ENCODE data around the gene HAVCR1. TPM values are rescaled to one million over a fixed set of nuclear protein-coding genes. Genes with fewer than 3 reads are reported as not detected.
"Not testable (repeated sequence)": the region's sequence is repeated elsewhere in the genome, so short reads cannot be mapped to it uniquely, and the experiment has no call there.

Gene HAVCR1
- total RNA-seq, 1 experiment from 2014 or later, result not detected

GRCh38 chr5:157020002-157020401 is 38.9 kb downstream of the HAVCR1 start:
- in situ Hi-C loops (cut with HindIII; ENCODE audit: low sequenced_read_pairs), result no loop called here
- no peak for DNase-seq (ENCODE audit: low spot score)

- DNase-seq (ENCODE audit: low spot score); in situ Hi-C loops (cut with HindIII; ENCODE audit: low sequenced_read_pairs): not testable (repeated sequence)
Measured at GRCh38 chr5:157014143-157014542, 44.8 kb downstream of the HAVCR1 start.

GRCh38 chr5:157006262-157006661 is 52.7 kb downstream of the HAVCR1 start:
- DNase-seq (ENCODE audit: low spot score), result no peak
- in situ Hi-C loops (cut with HindIII; ENCODE audit: low sequenced_read_pairs), result no loop called here

- in situ Hi-C loops (cut with HindIII; ENCODE audit: low sequenced_read_pairs), result no loop called here
- DNase-seq (ENCODE audit: low spot score), result no peak
Measured at GRCh38 chr5:157004893-157005551, 53.9 kb downstream of the HAVCR1 start.

GRCh38 chr5:156991714-156992113 is 67.2 kb downstream of the HAVCR1 start:
- DNase-seq (ENCODE audit: low spot score), result no peak
- in situ Hi-C loops (cut with HindIII; ENCODE audit: low sequenced_read_pairs), result no loop called here

- no peak for DNase-seq (ENCODE audit: low spot score)
- in situ Hi-C loops (cut with HindIII; ENCODE audit: low sequenced_read_pairs), result no loop called here
Measured at GRCh38 chr5:156984064-156984463, 74.9 kb downstream of the HAVCR1 start.

GRCh38 chr5:156981481-156981880 is 77.4 kb downstream of the HAVCR1 start:
- in situ Hi-C loops (cut with HindIII; ENCODE audit: low sequenced_read_pairs), result no loop called here
- no peak for DNase-seq (ENCODE audit: low spot score)

Other genes starting within 250 kb of the HAVCR1 start
- 0.31 and 0.41 TPM in 2 replicates for gene PPP1R2B, start 208.8 kb downstream of the HAVCR1 start, total RNA-seq (2014; rRNA removed; shearing (Covaris generic))
- not detected in 2 replicates for gene TIMD4, start 95.9 kb downstream of the HAVCR1 start, total RNA-seq (2014; rRNA removed; shearing (Covaris generic))
- gene HAVCR2, start 49.9 kb upstream of the HAVCR1 start, total RNA-seq (2014; rRNA removed; shearing (Covaris generic)), result not detected in 2 replicates
- 18.0 and 21.0 TPM in 2 replicates for gene MED7, start 83.7 kb upstream of the HAVCR1 start, total RNA-seq (2014; rRNA removed; shearing (Covaris generic))
- gene GARIN3, start 107.1 kb upstream of the HAVCR1 start, total RNA-seq (2014; rRNA removed; shearing (Covaris generic)), result not detected in 2 replicates
- not detected in 2 replicates for gene ITK, start 121.7 kb upstream of the HAVCR1 start, total RNA-seq (2014; rRNA removed; shearing (Covaris generic))
- gene CYFIP2, start 207.0 kb upstream of the HAVCR1 start, total RNA-seq (2014; rRNA removed; shearing (Covaris generic)), result 22.6 and 32.0 TPM in 2 replicates

All from G401 (cell line).